Renal pelvis (tissue), 4 donors: Measurements from ENCODE around the gene SP3. TPM values are rescaled to one million over a fixed set of nuclear protein-coding genes. Genes with fewer than 3 reads are reported as not detected.
A peak's percentile ranks its signal among the peaks of the same experiment; 100 is the strongest.

ENCODE experiments used
- DNase-seq: peaks from one replicate; pipeline ENCODE4 v3.0.0-alpha.2; 2013
- polyA plus RNA-seq, 3 donors: library from polyadenylated mRNA; unstranded; fragments of 120-200 nt; gene quantifications; one replicate each; pipeline ENCODE4 v1.2.1, GENCODE V29; 2013; ENCODE audit not compliant: insufficient read length in 3 of 3

The SP3 gene
- polyA plus RNA-seq, 3 donors, result 104 to 107 (median 105) TPM

- no peak for DNase-seq
Measured at GRCh38 chr2:173972636-173973035, 7.5 kb upstream of the SP3 start.

DNA sequence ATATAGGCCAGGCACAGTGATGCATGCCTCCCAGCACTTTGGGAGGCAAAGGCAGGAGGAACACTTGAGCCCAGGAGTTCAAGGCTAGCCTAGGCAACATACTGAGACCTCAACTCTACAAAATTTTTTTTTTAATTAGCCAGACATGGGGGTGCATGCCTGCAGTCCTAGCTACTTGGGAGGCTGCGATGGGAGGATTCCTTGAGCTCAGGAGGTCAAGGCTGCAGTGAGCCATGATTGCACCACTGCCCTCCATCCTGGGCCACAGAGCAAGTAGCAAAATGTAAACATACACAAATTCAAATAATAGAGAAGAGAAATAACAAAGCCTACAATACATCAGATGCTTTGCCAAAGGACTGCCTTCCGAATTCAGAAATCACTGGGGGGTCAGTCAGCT, 7.0 kb upstream of the SP3 start:
- DNase-seq, result no peak

DNA sequence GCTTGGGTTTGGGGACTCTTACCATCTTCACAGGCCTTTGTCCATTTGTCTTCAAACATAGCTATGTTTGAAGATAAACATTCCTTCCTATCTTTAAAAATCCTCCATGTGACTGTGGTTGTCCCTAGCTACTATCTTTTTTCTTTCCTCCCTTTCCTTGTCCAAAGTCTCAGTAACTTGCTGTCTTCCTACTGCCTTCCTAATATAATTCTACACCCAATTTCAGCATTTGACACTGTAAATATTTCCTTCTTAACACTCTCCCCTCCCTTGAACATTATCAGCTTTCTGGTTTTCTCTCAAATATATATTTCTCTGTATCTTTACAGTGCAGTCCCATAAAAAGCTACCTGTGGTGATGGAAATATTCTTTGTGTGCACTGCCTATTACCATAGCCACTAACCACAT, 5.3 kb upstream of the SP3 start:
- DNase-seq, result no peak

DNA sequence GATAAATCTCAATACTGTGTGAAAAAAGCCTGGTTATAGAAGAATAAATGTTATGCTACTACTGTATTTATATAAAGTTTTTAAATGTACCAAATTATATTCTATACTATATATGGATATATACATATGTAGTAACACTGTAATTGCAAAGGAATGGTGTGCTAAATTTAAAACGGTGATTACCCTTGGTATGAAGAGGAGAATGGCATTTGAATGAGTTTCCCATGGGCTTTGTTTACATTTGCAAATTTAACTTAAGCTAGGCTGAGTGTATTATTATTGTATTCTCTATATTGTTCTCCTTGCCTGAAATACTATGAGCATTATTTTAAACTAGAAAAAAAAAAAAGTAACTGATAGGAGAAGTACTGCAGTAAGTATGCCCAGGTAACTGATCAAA, 4.7 kb upstream of the SP3 start:
- DNase-seq, result no peak

GRCh38 chr2:173968551-173968950, 3.4 kb upstream of the SP3 start:
- no peak for DNase-seq

DNA sequence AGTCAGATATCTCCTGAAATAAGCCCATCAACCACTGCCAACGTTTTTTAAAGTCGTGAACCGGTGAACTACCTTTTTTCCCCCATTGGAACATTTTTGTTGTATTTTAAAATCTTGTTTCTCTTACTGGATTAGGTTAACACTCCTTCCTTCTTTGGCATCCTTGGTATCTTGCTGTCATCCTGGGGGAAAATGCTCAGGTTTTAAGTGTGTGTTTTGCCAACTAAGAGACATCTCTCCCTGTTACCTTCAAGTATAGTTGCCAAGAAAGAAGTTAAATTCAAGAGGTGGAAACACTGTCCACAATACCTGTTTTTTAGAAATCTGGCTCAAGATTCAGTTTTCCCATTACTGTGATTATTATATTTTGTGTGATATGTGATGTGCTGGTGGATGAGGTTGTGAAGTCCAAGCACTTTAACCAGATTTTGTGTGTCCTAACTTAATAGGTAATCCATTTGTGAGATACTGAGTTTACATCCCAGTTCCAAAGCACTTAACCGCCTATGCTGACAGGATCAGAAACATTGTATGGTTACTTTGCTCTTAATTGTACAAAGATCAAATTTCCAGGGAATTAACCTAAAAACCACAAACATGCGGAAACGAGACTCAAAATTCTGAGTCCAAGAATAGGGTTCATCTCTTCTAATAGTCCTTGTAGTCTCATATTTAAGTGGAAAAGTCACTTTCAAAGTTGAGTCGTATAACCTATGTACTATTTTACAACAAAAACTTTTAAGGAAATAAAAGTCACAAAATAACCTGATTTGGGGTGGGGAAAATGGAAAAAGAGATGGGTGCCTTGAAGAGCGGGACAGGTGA, 1.3 kb upstream of the SP3 start:
- DNase-seq, result no peak

- peak; percentile 87 for DNase-seq
Measured at GRCh38 chr2:173964565-173965371, 405 bp downstream of the SP3 start.

GRCh38 chr2:173963817-173964564, 1.2 kb downstream of the SP3 start:
- peak; percentile 87 for DNase-seq

GRCh38 chr2:173963323-173963816, 1.8 kb downstream of the SP3 start:
- DNase-seq, result peak; percentile 76

GRCh38 chr2:173962583-173963110, 2.5 kb downstream of the SP3 start:
- no peak for DNase-seq

DNA sequence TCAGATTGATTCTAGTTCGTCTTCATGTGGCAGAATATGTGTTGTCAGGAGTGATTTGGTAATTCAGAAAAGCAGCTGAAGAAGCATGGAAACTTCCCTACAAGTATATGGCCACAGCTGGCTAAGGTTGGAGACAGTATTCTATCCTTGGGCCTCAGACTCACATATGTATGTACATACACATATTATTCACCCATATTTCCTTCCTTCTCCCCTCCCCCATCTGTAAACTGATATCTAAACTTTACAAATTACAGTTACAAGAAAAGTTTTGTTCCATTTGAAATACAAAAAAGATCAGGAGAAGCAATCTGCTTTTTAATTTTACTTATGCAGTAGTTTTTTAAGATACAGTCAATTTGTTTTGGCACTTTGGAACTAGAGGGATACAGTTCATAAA, 3.1 kb downstream of the SP3 start:
- DNase-seq, result no peak

- DNase-seq, result no peak
Measured at GRCh38 chr2:173961346-173961705, 3.8 kb downstream of the SP3 start.

DNA sequence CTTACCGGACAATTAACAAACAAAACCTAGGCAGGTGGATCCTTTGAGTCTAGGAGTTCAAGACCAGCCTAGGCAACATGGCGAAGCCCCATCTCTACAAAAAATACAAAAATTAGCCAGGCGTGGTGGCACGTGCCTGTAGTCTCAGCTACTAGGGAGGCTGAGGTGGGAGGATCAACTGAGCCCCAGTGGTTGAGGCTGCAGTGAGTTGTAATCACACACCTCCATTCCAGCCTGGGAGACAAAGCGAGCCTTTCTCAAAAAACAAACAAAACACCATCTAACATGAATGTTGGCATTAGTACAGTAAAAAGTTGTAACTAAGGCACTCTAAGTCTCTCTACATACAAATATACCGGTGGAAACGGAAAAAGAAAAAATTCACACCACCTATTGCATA, 5.3 kb downstream of the SP3 start:
- no peak for DNase-seq

DNA sequence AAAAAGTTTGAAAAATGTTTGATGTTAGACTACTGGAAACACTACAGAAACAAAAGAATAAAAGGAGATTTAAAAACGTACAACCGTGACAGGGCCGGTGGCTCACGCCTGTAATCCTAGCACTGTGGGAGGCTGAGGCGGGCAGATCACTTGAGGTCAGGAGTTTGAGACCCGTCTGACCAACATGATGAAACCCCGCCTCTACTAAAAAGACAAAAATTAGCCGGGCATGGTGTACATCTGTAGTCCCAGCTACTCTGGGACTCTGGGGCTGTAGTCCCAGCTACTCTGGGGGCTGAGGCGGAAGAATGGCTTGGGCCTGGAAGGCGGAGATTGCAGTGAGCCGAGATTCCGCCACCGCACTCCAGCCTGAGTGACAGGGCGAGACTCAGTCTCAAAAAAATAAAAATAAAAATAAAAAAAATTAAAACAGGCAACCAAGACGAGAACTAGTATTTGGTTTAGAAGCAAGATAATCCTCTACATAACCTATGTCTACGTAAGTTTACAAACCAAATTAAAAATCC, 5.8 kb downstream of the SP3 start:
- DNase-seq, result no peak

GRCh38 chr2:173958198-173958846, 6.9 kb downstream of the SP3 start:
- no peak for DNase-seq

DNA sequence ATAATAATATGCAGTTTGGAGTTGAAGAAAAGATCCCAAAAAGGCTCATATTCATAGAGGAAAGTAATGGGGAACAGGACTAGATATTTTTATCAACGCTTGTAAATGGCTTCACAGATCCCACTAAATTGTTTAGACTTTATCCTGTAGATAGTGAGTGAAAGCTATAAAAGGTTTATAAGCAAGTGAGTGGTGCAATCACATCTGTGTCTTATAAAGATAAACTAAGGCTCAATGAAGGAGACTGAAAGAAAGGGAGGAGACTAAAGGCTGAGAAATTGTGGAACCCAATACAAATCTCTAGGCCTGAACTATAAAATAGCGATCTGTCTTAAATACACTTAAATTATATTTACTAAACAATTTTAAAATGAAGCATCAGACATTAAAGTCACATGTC, 7.7 kb downstream of the SP3 start:
- no peak for DNase-seq

DNA sequence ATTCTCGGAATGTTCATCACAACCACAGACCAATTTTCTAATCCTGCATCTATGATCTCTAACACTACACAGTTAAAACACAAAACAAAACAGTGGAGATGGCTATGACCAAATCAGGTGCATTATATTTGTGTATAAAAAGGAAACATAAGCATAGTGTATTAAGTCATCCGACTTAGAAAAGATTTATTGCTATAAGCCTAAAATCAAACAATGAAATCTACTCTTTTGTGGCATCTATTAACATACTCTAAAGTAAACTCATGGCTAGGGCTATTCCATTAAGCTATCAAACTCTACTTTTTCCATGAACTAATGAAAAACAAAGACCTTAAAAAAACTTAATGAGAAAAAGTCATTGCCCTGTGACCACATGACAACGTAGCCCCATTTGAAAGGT, 8.7 kb downstream of the SP3 start:
- DNase-seq, result no peak

GRCh38 chr2:173955867-173956266, 9.3 kb downstream of the SP3 start:
- DNase-seq, result no peak

- DNase-seq, result no peak
Measured at GRCh38 chr2:173955004-173955403, 10.2 kb downstream of the SP3 start.

- no peak for DNase-seq
Measured at GRCh38 chr2:173953047-173953424, 12.1 kb downstream of the SP3 start.

DNA sequence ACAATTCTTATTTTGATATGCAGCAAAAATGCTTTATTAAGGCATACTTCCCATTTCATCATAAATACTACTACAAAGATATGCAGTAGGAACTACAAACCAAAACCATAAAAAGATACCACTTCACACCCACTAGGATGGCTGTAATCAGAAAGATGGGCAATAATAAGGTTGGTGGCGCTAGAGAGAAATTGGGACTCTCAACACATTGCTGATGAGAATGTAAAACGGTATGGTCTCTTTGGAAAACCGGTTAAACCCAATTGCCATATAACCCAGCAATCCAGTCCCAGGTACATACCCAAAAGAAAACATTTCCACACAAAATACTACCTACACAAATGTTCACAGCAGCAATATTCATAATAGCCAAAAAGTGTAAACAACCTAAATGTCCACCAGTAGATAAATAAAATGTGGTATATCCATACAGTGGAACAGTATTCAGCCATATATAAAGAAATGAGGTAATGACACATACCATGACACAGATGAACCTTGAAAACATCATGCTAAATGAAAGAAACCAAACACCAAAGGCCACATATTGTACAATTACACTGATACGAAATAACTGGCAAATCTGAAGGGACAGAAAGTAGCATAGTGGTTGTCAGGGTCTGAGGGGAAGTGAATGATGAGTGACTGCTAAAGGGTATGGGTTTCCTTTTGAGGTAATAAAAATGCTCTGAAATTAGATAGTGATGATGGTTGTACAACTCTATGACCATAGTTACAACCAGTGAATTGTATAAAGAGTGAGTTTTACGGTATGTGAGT, 12.7 kb downstream of the SP3 start:
- no peak for DNase-seq
